HL-60/S4 treated with phorbol 12-myristate 13-acetate at 8.2 ng/mL for 4 days and 3 days (cell line): ENCODE measurements around the gene IDI2.

ENCODE experiments used
- in situ Hi-C: fragments of 300-500 bp; cut with MboI; formaldehyde crosslinking; loops from 2 replicates; pipeline ENCODE4 v1.15.0; 2022; ENCODE audit warnings: low sequenced_read_pairs

Gene IDI2

DNA sequence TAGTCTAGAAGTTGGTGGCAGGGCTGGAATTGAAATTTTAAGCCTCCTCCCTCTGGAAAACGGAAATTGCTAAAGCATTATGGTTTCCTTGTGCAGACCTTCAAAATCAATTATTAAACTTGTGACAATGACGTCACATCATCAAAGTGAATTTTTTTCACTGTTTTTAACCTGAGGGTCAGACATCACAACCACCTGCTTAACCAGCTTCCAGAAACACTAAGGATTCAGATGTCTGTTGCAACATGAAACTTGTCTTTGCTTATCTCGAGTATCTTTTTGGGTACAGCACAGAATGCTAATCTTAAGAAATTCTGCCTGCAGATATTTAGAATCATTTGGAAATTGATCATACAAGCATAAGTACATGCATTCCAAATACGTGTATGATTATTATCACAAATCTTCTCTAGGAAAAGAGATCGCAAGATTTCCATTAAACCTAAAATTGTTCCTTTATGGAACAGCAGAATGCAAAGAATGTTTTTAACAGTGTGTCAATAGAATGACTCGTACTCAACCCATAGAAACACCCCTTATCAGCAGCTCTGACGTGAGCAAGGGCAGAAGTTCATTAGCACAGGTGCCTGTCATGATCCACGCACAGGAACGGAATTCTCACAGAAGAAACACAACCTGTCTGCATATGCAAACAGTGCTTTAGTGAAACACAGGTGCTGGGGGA lies 41.5 kb downstream of the IDI2 start:
- in situ Hi-C loops, result no loop called here

DNA sequence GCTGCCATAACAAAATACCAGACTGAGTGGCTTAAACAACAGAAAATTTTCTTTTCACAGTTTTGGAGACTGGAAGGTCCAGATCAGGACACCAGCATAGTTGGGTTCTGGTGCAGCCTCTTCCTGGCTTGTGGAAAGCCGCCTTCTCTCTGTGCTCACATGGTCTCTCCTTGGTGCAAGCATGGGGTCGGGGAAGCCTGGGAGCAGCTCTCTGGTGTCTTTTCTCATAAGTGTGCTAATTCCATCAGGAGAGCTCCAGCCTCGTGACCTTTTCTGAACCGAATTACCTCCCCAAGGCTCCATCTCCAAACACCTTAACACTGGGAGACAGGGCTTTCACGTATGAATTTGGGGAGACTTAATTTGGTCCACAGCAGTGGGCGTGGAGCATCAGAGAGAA lies 42.3 kb downstream of the IDI2 start:
- in situ Hi-C loops, result no loop called here

DNA sequence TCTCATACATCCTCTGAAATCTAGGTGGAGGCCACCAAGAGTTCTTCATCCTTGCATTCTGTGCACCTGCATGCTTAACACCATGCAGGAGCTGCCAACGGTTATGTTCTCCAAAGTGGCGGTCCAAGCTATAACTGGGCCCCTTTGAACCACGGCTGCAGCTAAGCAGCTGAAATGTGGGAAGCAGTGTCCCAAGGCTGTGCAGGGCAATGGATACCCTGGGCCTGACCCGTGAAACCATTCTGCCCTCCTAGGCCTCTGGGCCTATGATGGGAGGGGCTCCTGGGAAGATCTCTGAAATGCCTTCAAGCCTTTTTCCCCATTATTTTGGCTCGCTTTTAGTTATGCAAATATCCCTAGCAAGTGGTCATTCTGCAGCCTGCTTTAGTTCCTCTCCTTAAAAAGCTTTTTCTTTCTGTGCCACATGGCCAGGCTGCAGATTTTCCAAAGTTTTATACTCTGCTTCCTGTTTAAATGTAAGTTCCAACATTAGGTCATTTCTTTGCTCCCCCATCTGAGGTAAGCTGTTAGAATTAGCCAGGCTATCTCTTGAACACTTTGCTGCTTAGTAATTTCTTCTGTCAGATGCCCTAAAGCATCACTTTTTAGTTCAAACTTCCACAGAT lies 45.1 kb downstream of the IDI2 start:
- in situ Hi-C loops, result no loop called here

DNA sequence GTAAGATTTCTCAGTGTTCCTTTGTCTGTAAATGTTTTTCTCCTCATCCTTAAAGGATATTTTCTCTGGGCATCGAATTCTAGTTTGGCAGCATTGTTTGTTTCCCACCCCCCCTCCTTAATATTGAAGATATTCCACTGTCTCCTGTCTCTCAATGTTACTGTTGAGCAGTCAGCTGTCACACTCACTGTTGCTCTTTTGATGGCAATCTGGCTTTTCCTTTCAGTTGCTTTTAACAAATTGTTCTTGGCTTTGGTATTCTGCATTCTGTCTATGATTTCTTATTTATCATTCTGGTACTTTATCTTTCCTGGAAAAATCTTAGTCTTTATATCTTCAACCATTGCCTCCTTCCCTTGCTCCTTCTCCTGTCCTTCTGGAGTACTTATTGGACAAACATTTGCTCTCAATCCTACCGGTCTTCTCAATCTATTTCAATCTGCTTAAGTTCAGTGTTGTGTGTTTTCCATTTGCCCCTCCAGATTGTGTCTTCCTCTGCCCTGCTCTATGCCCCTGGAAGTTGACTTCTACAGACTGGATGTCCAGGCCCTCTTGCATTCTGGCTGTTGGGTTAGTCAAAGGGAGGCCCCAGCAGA lies 46.7 kb downstream of the IDI2 start:
- in situ Hi-C loops, result no loop called here

DNA sequence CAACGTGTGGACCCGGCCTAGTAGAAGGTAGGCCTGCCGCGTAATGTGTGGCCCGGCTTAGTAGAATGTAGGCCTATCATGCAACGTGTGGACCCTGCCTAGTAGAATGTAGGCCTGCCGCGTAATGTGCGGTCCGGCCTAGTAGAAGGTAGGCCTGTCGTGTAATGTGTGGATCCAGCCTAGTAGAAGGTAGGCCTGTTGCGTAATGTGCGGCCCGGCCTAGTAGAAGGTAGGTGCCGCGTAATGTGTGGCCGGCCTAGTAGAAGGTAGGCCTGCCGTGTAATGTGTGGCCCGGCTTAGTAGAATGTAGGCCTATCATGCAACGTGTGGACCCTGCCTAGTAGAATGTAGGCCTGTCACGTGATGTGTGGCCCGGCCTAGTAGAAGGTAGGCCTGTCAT lies 49.3 kb downstream of the IDI2 start:
- in situ Hi-C loops, result no loop called here

DNA sequence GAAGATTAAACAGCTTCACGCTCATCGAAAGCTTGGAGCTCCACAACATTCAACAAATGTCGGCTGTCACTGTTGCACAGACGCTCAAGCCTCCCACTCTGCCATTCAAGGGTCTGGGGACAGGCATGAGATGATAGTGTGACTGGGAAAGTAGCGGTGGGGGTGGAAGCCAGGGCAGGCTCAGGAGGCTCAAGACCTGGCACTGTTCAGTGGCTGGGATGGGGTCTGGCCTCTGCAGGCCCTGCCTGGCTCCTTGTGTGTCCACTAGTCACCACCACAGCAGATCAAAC lies 50.9 kb downstream of the IDI2 start:
- in situ Hi-C loops, result no loop called here

DNA sequence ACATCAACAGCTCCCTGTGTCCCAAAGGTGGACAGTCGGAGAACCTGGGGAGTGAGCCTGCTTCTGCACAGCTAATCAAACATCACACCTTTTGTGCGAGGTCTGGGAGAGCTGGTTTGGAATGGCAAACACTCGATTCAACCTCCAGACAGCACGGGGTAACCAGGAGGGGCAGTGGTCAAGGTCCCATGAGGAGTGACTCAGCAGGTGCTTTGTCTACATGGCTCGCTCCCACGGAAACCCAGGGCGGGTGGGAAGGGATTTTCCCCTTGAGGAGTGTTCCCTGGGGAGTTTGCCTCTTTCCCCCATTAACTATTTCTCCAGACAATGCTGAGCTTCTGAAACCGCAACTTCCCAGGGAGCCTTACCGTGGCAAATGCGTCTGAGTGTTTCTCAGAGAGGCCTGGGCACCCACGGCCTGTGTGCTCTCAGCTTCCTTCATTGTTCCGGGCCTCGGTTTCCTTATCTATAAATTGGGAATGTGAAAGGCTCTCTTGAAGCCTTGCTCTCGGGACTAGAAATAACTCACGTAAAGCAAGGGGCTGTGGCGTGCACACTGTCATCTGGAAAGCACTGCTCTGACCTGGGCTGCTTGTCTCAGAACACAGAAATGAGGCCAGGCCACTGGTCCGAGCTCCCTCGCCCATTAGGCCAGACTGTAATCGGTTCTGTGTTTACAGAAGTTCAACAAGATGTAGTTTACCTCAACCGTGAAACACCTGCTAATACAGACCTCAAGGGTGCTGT lies 51.4 kb downstream of the IDI2 start:
- in situ Hi-C loops, result no loop called here

DNA sequence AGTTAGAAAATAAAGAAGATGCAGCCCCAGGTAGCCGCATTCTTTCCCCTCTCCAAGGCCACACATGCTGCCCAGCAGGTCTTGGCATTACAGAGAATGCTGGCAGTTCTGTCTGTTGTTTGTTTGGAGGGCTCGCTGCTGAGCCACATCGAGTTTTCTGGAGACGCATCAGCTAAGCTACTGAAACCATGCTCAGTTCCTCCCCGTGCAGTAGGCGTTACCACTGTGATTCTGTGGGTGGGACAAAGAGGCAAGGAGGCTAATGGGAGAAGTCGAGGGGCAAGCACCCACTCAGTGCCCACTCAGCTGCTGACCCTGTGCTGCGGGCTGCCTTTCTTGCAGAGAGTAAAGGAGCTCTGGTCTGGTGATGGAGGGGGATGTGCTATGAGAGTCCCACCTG lies 52.9 kb downstream of the IDI2 start:
- in situ Hi-C loops, result no loop called here

DNA sequence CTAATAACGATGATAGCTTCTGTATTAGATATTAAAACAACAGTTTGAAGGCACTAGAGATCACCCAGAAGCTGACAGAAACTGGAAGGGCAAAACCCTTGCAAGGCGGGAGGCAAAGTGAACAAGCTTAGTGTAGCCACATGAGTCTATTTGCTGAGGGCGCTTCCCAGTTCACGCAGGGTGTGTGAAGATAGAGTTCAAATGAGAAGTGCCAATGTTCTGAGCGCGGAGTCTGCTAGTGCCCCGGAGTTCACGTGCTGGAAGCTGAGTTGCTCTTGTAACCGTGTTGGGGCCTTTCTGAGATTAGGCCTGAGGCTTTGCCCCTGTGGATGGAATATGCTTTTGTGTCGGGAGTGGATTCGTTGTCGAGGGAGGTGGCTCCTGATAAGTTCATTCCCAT lies 54.0 kb downstream of the IDI2 start:
- in situ Hi-C loops, result no loop called here

DNA sequence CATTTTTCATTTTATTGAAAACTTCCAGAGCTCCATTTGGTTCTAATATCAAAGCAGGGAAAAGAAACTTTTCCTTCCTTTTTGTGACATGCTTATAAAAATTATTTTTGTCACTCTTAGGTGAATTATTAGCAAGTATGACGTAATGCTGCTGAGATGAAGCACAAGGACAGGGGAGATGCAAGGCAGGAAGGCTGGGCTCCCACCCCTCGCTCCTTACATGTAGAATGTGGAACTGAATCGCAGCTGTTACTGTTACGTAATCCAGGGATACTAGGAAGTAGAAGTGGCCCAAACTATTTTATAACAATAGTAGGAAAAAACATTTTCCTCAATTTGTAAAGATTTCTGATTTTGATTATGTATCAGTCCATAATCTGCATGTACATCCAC lies 54.5 kb downstream of the IDI2 start:
- in situ Hi-C loops, result no loop called here

DNA sequence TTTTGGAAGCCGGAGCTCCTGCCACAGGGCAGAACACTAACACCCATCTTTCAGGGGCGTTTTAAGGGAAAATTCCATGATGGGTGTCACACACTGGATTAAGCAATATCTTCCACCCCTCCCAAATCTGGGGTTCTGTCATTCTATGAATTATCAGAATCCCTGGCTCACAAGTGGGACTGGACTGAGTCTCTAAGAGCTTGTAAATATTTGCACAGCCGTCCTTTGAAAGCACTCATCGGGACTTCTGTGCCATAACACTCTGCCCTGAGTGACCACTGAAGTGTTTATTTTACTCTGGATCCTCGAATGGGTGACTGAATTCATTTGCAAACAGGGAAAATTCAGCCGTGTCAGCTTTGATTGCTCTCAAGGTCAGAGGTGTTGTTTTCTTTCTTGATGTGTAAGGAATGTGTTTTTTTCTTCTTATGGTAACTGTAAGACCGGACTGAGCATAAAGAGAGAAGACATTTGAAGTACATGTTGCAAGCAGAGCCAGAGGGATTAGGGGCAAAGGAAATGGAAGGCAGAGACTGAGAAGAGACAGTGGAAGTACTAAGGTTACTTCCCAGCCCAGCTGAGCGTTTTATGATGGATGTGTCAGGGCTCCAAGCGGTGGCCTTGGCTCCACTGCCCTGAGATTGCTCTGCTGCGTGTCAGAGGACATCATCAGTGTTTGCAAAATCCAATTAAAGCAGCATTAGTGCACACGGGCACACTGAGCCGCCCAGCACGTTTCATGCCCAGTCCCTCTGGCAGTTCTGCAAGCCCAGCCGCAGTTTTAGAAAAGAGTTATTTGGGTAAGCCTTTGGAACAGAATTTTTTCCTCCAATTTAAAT lies 55.1 kb downstream of the IDI2 start:
- in situ Hi-C loops, result no loop called here

DNA sequence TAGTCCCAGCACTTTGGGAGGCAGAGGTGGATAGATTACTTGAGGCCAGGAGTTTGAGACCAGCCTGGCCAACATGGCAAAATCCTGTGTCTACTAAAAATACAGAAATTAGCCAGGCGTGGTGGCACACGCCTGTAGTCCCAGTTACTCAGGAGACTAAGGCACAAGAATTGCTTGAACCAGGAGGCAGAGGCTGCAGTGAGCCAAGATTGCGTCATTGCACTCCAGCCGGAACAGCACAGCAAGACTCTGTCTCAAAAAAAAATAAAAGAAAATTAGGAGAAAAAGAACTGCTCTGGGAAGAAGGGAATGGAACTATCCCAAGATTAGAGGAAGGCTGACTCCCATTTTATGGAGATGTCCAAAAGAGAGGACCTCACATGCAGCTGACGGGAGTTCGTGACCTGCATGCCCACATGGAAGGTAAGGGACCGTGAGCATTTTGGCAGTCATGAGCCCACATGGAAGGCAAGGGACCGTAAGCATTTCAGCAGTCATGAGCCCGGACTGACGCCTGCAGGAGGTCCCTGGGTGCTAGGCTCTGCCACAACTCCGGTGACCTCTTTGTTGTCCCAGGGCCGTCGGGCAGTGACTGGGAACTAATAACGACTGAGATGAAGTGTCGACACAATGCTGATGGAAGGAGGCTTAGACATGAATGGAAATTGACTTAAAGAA lies 56.0 kb downstream of the IDI2 start:
- in situ Hi-C loops, result no loop called here
